Endothelial cell (in vitro differentiated cells): ENCODE results near the gene ALKAL2. TPM values are rescaled to one million over a fixed set of nuclear protein-coding genes. Genes with fewer than 3 reads are reported as not detected.

ENCODE experiments used
- DNase-seq: peaks from one replicate; pipeline ENCODE4 v3.0.0; 2021; ENCODE audit warnings: low spot score
- H3K27ac Mint-ChIP-seq: one replicate; pipeline ENCODE4 v1.8.0; 2021; ENCODE audit warnings: mixed read lengths, inconsistent platforms; ENCODE audit not compliant: unreplicated experiment
- H3K27me3 Mint-ChIP-seq: one replicate; pipeline ENCODE4 v1.8.0; 2021; ENCODE audit warnings: mild to moderate bottlenecking, moderate library complexity, mixed read lengths, inconsistent platforms; ENCODE audit not compliant: unreplicated experiment
- H3K36me3 Mint-ChIP-seq: one replicate; pipeline ENCODE4 v1.8.0; 2021; ENCODE audit warnings: mild to moderate bottlenecking, low read depth, mixed read lengths, inconsistent platforms; ENCODE audit not compliant: unreplicated experiment
- H3K4me1 Mint-ChIP-seq: one replicate; pipeline ENCODE4 v1.8.0; 2021; ENCODE audit warnings: mild to moderate bottlenecking, mixed read lengths, inconsistent platforms; ENCODE audit not compliant: unreplicated experiment
- H3K4me3 Mint-ChIP-seq: one replicate; pipeline ENCODE4 v1.8.0; 2021; ENCODE audit warnings: mild to moderate bottlenecking, mixed read lengths, inconsistent platforms; ENCODE audit not compliant: unreplicated experiment
- H3K9me3 Mint-ChIP-seq: one replicate; pipeline ENCODE4 v1.8.0; 2021; ENCODE audit warnings: mixed read lengths, inconsistent platforms; ENCODE audit not compliant: unreplicated experiment
- total RNA-seq: library from RNA; stranded (reverse); fragmentation: NEBNext Ultra II Directional; extraction: Animal tissue kit (Norgen Biotek cat#: 25700); gene quantifications from one replicate; pipeline ENCODE4 v1.2.1, GENCODE V29; 2021; ENCODE audit not compliant: unreplicated experiment
- TF ChIP-seq, protein P1 (sequence below): fragments of 200-600 bp; sonication (generic); IDR thresholded peaks from one replicate; pipeline ENCODE4 v1.5.0; 2021; ENCODE audit warnings: antibody characterized with exemption; ENCODE audit not compliant: unreplicated experiment

ALKAL2 gene
- total RNA-seq, 1 donor from 2014 or later = 3.2 TPM

DNA sequence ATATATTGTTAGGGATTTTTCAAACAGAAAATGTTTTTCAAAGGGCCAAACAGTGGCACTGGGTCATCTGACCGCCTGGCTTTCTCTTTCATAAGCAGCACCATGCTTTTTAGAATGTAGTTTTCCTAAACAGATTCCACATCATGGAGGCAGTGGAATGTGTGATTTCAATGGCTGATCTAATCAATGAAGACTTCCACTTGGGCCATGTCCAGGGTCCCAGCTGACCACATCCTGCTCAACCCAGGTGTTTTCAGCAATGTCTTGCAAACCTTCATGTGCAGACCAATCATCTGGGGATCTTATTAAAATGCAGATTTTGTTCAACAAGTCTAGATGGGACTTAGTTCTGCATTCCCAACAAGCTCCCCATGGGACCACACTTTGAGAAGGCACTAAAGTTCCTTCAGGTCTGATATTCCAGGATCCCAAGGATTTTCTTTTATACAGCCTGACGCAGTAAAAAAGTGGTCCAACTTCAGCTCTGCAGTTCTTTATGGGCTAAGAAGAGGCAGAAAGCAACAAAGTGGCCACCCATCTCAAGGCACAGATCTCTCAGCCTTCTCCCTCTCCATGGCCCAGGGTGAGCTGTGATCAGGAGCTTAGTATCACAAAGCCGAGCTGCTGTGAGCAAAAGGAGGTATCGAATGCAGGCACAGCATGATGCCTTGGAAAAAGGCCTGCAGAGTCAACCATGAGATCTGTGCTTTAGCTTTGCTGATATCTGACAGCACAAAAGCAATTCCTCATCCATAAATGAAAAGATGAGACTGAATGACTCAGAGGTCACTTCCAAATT lies 3.7 kb downstream of the ALKAL2 start:
- no peaks in the 10 kb centered on the region for H3K9me3 Mint-ChIP-seq
- no peak for DNase-seq
- no peak overlapping the region for H3K27ac Mint-ChIP-seq
- peaks cover 2% of the 10 kb centered on the region for H3K27me3 Mint-ChIP-seq
- H3K4me1 Mint-ChIP-seq = no peaks in the 10 kb centered on the region
- TF ChIP-seq, protein P1, sequence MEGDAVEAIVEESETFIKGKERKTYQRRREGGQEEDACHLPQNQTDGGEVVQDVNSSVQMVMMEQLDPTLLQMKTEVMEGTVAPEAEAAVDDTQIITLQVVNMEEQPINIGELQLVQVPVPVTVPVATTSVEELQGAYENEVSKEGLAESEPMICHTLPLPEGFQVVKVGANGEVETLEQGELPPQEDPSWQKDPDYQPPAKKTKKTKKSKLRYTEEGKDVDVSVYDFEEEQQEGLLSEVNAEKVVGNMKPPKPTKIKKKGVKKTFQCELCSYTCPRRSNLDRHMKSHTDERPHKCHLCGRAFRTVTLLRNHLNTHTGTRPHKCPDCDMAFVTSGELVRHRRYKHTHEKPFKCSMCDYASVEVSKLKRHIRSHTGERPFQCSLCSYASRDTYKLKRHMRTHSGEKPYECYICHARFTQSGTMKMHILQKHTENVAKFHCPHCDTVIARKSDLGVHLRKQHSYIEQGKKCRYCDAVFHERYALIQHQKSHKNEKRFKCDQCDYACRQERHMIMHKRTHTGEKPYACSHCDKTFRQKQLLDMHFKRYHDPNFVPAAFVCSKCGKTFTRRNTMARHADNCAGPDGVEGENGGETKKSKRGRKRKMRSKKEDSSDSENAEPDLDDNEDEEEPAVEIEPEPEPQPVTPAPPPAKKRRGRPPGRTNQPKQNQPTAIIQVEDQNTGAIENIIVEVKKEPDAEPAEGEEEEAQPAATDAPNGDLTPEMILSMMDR = no peak
- H3K4me3 Mint-ChIP-seq = no peak overlapping the region
- peaks cover 10% of the 10 kb centered on the region for H3K36me3 Mint-ChIP-seq

DNA sequence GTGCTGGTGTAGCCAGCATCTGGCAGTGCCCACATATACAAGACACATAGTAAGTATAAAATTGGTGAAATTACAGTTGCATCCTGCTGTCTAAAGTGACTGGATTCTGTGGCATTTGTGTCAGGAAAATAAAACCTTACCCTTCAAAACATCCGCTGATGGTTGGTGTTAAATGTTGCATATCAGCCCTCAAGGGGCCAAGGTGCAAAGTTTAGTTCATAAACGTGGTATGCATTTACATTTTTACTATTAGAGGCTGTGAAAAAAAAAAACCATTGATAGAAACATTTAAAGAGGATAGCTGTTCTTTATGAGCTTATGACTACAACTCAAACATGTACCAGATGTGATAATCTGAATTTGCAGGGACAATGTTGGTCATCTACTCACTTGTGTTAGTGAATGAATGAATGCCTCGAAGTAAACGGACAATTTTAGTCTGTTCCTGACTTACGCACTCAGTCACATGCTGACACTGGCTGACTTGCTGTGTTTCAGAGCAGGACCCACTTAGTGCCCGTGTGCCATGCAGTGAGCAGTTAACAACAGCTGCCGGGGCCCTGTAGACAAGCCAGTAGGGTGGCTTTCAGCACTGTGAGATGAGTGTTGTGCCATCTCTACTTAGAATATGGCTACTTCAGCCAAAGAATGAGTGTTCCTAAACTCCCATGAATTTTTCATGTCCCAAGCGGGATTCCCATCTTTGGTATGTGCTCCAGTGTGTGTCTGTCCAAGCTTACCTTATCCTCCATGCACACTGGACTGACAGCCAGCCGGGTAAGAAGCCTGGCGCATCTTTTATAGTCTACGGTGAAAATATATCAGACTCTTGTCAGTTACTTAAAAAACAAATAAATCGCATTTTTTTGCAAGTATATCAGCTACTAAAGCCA lies 5.3 kb downstream of the ALKAL2 start:
- no peaks in the 10 kb centered on the region for H3K4me1 Mint-ChIP-seq
- peaks cover 2% of the 10 kb centered on the region for H3K27me3 Mint-ChIP-seq
- H3K4me3 Mint-ChIP-seq = no peak overlapping the region
- DNase-seq = no peak
- H3K36me3 Mint-ChIP-seq = peaks cover 18% of the 10 kb centered on the region
- H3K9me3 Mint-ChIP-seq = no peaks in the 10 kb centered on the region
- TF ChIP-seq, protein P1 = no peak
- H3K27ac Mint-ChIP-seq = no peak overlapping the region

DNA sequence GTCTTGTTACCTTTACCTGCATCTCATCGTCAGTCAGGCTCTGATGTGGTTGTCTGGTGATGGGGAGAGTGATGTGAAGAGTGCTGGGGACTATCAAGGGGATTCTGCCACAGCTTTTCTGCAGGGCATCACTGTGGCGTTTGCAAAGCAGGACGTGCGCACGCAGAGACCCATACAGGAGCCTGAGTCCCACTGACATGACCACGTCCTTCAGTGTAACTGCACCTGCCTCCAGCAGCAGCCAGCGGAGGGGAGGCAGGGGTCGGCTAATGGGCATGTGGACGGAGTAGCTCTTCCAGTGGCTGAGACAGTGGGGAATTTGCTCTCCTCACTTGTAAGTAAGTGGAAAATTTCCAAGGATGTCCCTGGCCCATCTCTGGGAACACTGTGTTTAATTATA lies 6.5 kb downstream of the ALKAL2 start:
- no peak for DNase-seq
- H3K9me3 Mint-ChIP-seq = no peaks in the 10 kb centered on the region
- TF ChIP-seq, protein P1 = no peak
- H3K36me3 Mint-ChIP-seq = peaks cover 25% of the 10 kb centered on the region
- H3K27me3 Mint-ChIP-seq = peaks cover 2% of the 10 kb centered on the region
- no peaks in the 10 kb centered on the region for H3K4me1 Mint-ChIP-seq
- H3K27ac Mint-ChIP-seq = no peak overlapping the region
- no peak overlapping the region for H3K4me3 Mint-ChIP-seq

DNA sequence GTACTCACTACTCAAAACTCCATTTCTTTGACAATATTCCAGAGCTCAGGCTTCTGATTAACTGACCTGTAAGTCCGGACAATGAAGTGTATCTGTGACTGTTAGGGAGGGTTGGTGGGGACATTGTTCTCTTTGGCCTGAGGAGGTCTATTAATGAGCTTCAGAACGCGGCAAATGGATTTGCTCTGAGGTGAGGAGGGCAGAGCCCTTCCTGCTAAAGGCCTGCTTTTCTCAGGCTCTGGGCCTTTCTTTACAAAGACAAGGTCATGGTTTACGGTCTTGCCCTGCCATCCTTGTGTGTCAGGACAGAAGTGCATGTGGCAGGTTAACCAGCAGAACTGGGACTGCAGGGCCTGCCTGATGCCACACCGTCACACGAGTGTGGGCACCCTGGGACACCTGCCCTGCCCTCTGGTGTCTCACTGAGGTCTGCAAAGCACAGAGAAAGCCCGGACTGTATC lies 7.2 kb downstream of the ALKAL2 start:
- H3K36me3 Mint-ChIP-seq = peaks cover 25% of the 10 kb centered on the region
- peaks cover 2% of the 10 kb centered on the region for H3K27me3 Mint-ChIP-seq
- H3K4me1 Mint-ChIP-seq = no peaks in the 10 kb centered on the region
- no peak overlapping the region for H3K27ac Mint-ChIP-seq
- TF ChIP-seq, protein P1 = no peak
- DNase-seq = no peak
- H3K9me3 Mint-ChIP-seq = no peaks in the 10 kb centered on the region
- no peak overlapping the region for H3K4me3 Mint-ChIP-seq
